HS-5 (cell line): Measurements from ENCODE around the gene CENPVL1.
"Not testable (repeated sequence)": the region's sequence is repeated elsewhere in the genome, so short reads cannot be mapped to it uniquely, and the experiment has no call there.

Experiments used
- DNase-seq: peaks from one replicate; pipeline ENCODE4 v3.0.0-alpha.2; 2012; ENCODE audit warnings: low read depth

Gene CENPVL1

GRCh38 chrX:51710277-51711164 lies at the start of gene CENPVL1:
Gene CENPVL1 (plus strand): TSS chrX:51710512. CDS start chrX:51710512, 0 bp downstream.
- DNase-seq = not testable (repeated sequence)

- no peak for DNase-seq
These were observed 44.3 kb upstream of the CENPVL1 start for GRCh38 chrX:51665981-51666380.

- not testable (repeated sequence) for DNase-seq
These were observed 30.5 kb upstream of the CENPVL1 start for GRCh38 chrX:51679689-51680433.

GRCh38 chrX:51681808-51682719 lies 28.2 kb upstream of the CENPVL1 start:
- DNase-seq = not testable (repeated sequence)

- DNase-seq = not testable (repeated sequence)
These were observed 27.6 kb upstream of the CENPVL1 start, which contains the start of gene CENPVL2 for GRCh38 chrX:51682720-51683062. Gene CENPVL2 (minus strand): TSS chrX:51682831. CDS start chrX:51682831, 0 bp downstream.

- no peak for DNase-seq
These were observed 16.1 kb upstream of the CENPVL1 start for GRCh38 chrX:51694254-51694653.

- no peak for DNase-seq
These were observed 12.9 kb upstream of the CENPVL1 start for GRCh38 chrX:51697397-51697796.

GRCh38 chrX:51712943-51713647 lies 2.8 kb downstream of the CENPVL1 start:
- DNase-seq = not testable (repeated sequence)

- DNase-seq = no peak
These were observed 17.9 kb downstream of the CENPVL1 start for GRCh38 chrX:51728202-51728601.

- DNase-seq = no peak
These were observed 26.8 kb downstream of the CENPVL1 start for GRCh38 chrX:51737091-51737490.

GRCh38 chrX:51742586-51742985 lies 32.3 kb downstream of the CENPVL1 start:
- DNase-seq = no peak

GRCh38 chrX:51743179-51743957 lies 33.1 kb downstream of the CENPVL1 start, which contains the start of gene GSPT2:
Gene GSPT2 (plus strand): TSS chrX:51743442. CDS start chrX:51743627, 185 bp downstream.
- DNase-seq = no peak

GRCh38 chrX:51747671-51748070 lies 37.4 kb downstream of the CENPVL1 start:
- DNase-seq = no peak

GRCh38 chrX:51759055-51759839 lies 48.9 kb downstream of the CENPVL1 start:
- DNase-seq = no peak

GRCh38 chrX:51760657-51761056 lies 50.3 kb downstream of the CENPVL1 start:
- DNase-seq = no peak
